KMS-11 (cell line): ENCODE results near the gene ADCY3.

Source experiments
- H2AFZ ChIP-seq: fragments of 200-600 bp; sonication (generic); 2 replicates; pipeline ENCODE4 v1.6.1; 2016; ENCODE audit warnings: antibody characterized with exemption, mixed run types, low read depth
- H3K27ac ChIP-seq: fragments of 200-600 bp; sonication (generic); 2 replicates; pipeline ENCODE4 v1.6.1; 2016; ENCODE audit warnings: mild to moderate bottlenecking, mixed run types
- H3K27me3 ChIP-seq: fragments of 200-600 bp; sonication (generic); 2 replicates; pipeline ENCODE4 v1.6.1; 2017; ENCODE audit warnings: mild to moderate bottlenecking, low read depth, mixed run types, moderate library complexity; ENCODE audit not compliant: insufficient read depth
- H3K36me3 ChIP-seq: fragments of 200-600 bp; sonication (generic); 2 replicates; pipeline ENCODE4 v1.6.1; 2017; ENCODE audit warnings: mild to moderate bottlenecking, mixed run types; ENCODE audit not compliant: insufficient read depth
- H3K4me1 ChIP-seq: fragments of 200-600 bp; sonication (generic); 2 replicates; pipeline ENCODE4 v1.6.1; 2016; ENCODE audit warnings: mild to moderate bottlenecking, low read depth, mixed run types; ENCODE audit not compliant: poor library complexity, severe bottlenecking
- H3K4me2 ChIP-seq: fragments of 200-600 bp; sonication (generic); 2 replicates; pipeline ENCODE4 v1.7.0; 2016; ENCODE audit warnings: mild to moderate bottlenecking, mixed run types
- H3K4me3 ChIP-seq: fragments of 200-600 bp; sonication (generic); IDR thresholded peaks from 2 replicates; pipeline ENCODE4 v1.6.1; 2017; ENCODE audit warnings: low read depth, low read length, mixed read lengths; ENCODE audit not compliant: insufficient read depth
- H3K79me2 ChIP-seq: fragments of 200-600 bp; sonication (generic); 2 replicates; pipeline ENCODE4 v1.6.1; 2016; ENCODE audit warnings: low read depth, mixed run types; ENCODE audit not compliant: insufficient read depth
- H3K9ac ChIP-seq: fragments of 200-600 bp; sonication (generic); 2 replicates; pipeline ENCODE4 v1.6.1; 2016; ENCODE audit warnings: mild to moderate bottlenecking, mixed run types
- H4K20me1 ChIP-seq: fragments of 200-600 bp; sonication (generic); 2 replicates; pipeline ENCODE4 v1.6.1; 2016; ENCODE audit warnings: mild to moderate bottlenecking, mixed run types; ENCODE audit not compliant: insufficient read depth
- CTCF ChIP-seq: fragments of 200-600 bp; sonication (generic); conservative IDR thresholded peaks from 2 replicates; pipeline ENCODE4 v1.6.1; 2017; ENCODE audit warnings: low read depth, mild to moderate bottlenecking, antibody characterized with exemption, low read length, moderate library complexity, mixed read lengths

The ADCY3 gene

GRCh38 chr2:24906466-24906865, 13.6 kb downstream of the ADCY3 start:
- Histone ChIP-seq H4K20me1 (no peaks in the 10 kb centered on the region), H3K27ac (no peak overlapping the region), H2AFZ (no peak overlapping the region), H3K4me2 (no peak overlapping the region), H3K4me3 (no peak overlapping the region), H3K79me2 (no peaks in the 10 kb centered on the region; the same call in 1 of the 2 replicates), H3K9ac (no peak overlapping the region), H3K27me3 (no peaks in the 10 kb centered on the region), H3K36me3 (no peaks in the 10 kb centered on the region), H3K4me1 (no peaks in the 10 kb centered on the region)
- TF ChIP-seq CTCF = no peak

GRCh38 chr2:24903161-24904103, 16.6 kb downstream of the ADCY3 start:
- no peak overlapping the region for H3K4me3 ChIP-seq
- H3K27ac ChIP-seq = no peak overlapping the region
- TF ChIP-seq CTCF = no peak
- no peak overlapping the region for H3K9ac ChIP-seq
- no peaks in the 10 kb centered on the region for H4K20me1 ChIP-seq
- no peak overlapping the region for H2AFZ ChIP-seq
- H3K36me3 ChIP-seq = no peaks in the 10 kb centered on the region
- no peak overlapping the region for H3K4me2 ChIP-seq
- no peaks in the 10 kb centered on the region; the same call in 1 of the 2 replicates for H3K79me2 ChIP-seq
- H3K4me1 ChIP-seq = no peaks in the 10 kb centered on the region
- H3K27me3 ChIP-seq = no peaks in the 10 kb centered on the region

GRCh38 chr2:24899361-24899910, 20.6 kb downstream of the ADCY3 start:
- Histone ChIP-seq H3K27ac (no peak overlapping the region), H3K4me2 (no peak overlapping the region), H2AFZ (no peak overlapping the region), H3K79me2 (no peaks in the 10 kb centered on the region; the same call in 1 of the 2 replicates), H3K4me1 (no peaks in the 10 kb centered on the region), H4K20me1 (no peaks in the 10 kb centered on the region), H3K9ac (no peak overlapping the region), H3K4me3 (no peak overlapping the region), H3K27me3 (no peaks in the 10 kb centered on the region), H3K36me3 (no peaks in the 10 kb centered on the region)
- TF ChIP-seq CTCF = no peak

- no peaks in the 10 kb centered on the region; the same call in 1 of the 2 replicates for H3K79me2 ChIP-seq
- H3K27ac ChIP-seq = no peak overlapping the region
- no peaks in the 10 kb centered on the region for H3K4me1 ChIP-seq
- H3K36me3 ChIP-seq = no peaks in the 10 kb centered on the region
- no peak overlapping the region for H2AFZ ChIP-seq
- H3K4me2 ChIP-seq = no peak overlapping the region
- no peak for TF ChIP-seq CTCF
- H3K9ac ChIP-seq = no peak overlapping the region
- H4K20me1 ChIP-seq = no peaks in the 10 kb centered on the region
- no peaks in the 10 kb centered on the region for H3K27me3 ChIP-seq
- no peak overlapping the region for H3K4me3 ChIP-seq
Observed at GRCh38 chr2:24898122-24899109, 21.6 kb downstream of the ADCY3 start.
